ENCODE data around the gene PPARD. TPM values are rescaled to one million over a fixed set of nuclear protein-coding genes. Genes with fewer than 3 reads are reported as not detected.
A peak's percentile ranks its signal among the peaks of the same experiment; 100 is the strongest.

The PPARD gene
- total RNA-seq, 4 donors from 2014 or later, result 6.4 to 37.6 (median 14.3) TPM

- ATAC-seq (ENCODE audit: low FRiP score), result peak; percentile 31
Observed at GRCh38 chr6:35396991-35397390, 54.6 kb downstream of the PPARD start.

GRCh38 chr6:35397806-35398418 is 55.6 kb downstream of the PPARD start:
- TF ChIP-seq CTCF (IDR thresholded peaks at IDR 0.05), result no peak
- ATAC-seq (ENCODE audit: low FRiP score) (no peak), DNase-seq (ENCODE audit: low spot score) (no peak)

More at GRCh38 chr6:35396991-35397390, 54.6 kb downstream of the PPARD start:
- no peak for DNase-seq (ENCODE audit: low spot score)
- no peak for TF ChIP-seq CTCF (IDR thresholded peaks at IDR 0.05)

GRCh38 chr6:35398526-35398925 is 56.2 kb downstream of the PPARD start:
- ATAC-seq (ENCODE audit: low FRiP score), result no peak
- TF ChIP-seq CTCF (IDR thresholded peaks at IDR 0.05), result no peak
- no peak for DNase-seq (ENCODE audit: low spot score)

GRCh38 chr6:35400111-35400510 is 57.8 kb downstream of the PPARD start:
- ATAC-seq (ENCODE audit: low FRiP score) (no peak), DNase-seq (ENCODE audit: low spot score) (no peak)
- TF ChIP-seq CTCF (IDR thresholded peaks at IDR 0.05), result no peak

GRCh38 chr6:35400901-35401311 is 58.5 kb downstream of the PPARD start:
- no peak for DNase-seq (ENCODE audit: low spot score)
- ATAC-seq (ENCODE audit: low FRiP score), result peak; percentile 28
- TF ChIP-seq CTCF (IDR thresholded peaks at IDR 0.05), result no peak

GRCh38 chr6:35401514-35401913 is 59.2 kb downstream of the PPARD start:
- no peak for ATAC-seq (ENCODE audit: low FRiP score)
- TF ChIP-seq CTCF (IDR thresholded peaks at IDR 0.05), result no peak
- DNase-seq (ENCODE audit: low spot score), result no peak

- no peak for TF ChIP-seq CTCF (IDR thresholded peaks at IDR 0.05)
- no peak for ATAC-seq (ENCODE audit: low FRiP score)
- DNase-seq (ENCODE audit: low spot score), result no peak
Observed at GRCh38 chr6:35402136-35402855, 59.9 kb downstream of the PPARD start.
